OCI-LY7 (cell line): ENCODE results near the gene CREG2.

ENCODE experiments used
- CTCF ChIP-seq: fragments of 200-600 bp; sonication (generic); conservative IDR thresholded peaks from 2 replicates; pipeline ENCODE4 v1.5.1; 2014; ENCODE audit warnings: mild to moderate bottlenecking, antibody characterized with exemption, low read length, moderate library complexity, mixed read lengths
- EZH2phosphoT487 ChIP-seq: fragments of 200-600 bp; sonication (generic); IDR thresholded peaks from 2 replicates; pipeline ENCODE4 v1.6.1; 2018; ENCODE audit warnings: low read depth, borderline replicate concordance, mild to moderate bottlenecking, mixed run types, antibody characterized with exemption, low read length, moderate library complexity, mixed read lengths

GRCh38 chr2:101337877-101338276 is 49.4 kb downstream of the CREG2 start:
- TF ChIP-seq CTCF (no peak), EZH2phosphoT487 (no peak)
